NCI-H2081 (cell line): Measurements from ENCODE around the gene GOLGA6D.
"Not testable (repeated sequence)": the region's sequence is repeated elsewhere in the genome, so short reads cannot be mapped to it uniquely, and the experiment has no call there.

Experiments
- DNase-seq, 2 experiments: peaks; one replicate each; lab custom pipeline; 2025; lab: John Stamatoyannopoulos, UW

GOLGA6D gene

DNA sequence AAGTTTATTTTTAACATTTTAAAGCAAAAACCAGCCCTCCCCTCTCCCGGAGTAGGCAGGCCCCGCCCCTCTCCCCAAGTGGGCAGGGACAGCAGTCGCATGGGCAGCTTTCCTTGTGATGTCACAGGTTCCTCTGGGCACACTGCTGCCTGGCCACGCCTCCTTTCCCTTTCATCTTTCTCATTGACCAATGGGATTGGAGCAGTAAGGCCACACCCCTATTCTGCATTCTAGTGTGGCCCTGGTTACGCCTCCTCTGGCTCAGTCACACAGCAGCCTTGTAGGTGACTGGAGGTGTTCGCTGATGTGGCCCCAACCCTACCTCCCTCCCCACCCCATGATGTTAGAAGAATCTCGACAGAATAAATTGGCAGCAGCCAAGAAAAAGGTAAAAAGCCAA, at the start of gene GOLGA6D:
GOLGA6D (plus strand) TSS at position 264 of the 400 bp plus-strand sequence; CDS start at position 305, 41 bp downstream.
- not testable (repeated sequence) for DNase-seq

DNA sequence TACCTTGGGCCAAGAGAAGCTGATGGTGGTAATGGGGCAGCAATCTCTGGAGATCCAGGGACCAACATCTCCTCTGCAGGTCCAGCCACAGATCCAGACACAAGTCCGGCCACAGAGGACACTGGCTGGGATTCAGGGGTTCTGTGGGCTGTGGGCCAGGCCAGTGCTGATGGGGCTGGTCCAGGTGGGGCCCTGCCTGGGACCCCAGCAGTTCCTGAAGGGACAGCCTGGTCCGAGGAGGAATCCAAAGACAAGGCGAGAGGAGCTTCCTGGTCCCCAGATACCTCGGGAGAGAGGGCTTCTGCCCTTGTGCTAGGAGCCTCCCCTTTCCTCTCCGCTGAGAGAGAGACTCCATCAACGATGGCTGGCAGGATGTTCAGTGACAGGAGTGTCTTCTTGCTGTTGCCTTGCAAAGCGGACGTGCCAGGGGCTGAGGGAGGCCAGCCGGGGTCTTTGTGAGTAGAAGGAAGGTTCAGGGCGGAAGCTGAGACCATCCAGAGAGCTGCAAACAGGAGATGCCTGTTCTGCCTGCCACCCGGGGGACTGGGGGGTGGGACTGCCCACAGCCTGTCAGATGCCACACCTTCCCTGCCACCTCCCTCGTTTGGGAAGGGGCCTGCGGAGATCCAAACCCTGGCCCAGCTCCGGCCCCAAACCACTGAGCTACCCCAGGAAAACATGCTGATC, 49.0 kb upstream of the GOLGA6D start:
- no peak for DNase-seq

- DNase-seq = no peak
These were observed 48.3 kb upstream of the GOLGA6D start for GRCh38 chr15:75234191-75234810.

DNA sequence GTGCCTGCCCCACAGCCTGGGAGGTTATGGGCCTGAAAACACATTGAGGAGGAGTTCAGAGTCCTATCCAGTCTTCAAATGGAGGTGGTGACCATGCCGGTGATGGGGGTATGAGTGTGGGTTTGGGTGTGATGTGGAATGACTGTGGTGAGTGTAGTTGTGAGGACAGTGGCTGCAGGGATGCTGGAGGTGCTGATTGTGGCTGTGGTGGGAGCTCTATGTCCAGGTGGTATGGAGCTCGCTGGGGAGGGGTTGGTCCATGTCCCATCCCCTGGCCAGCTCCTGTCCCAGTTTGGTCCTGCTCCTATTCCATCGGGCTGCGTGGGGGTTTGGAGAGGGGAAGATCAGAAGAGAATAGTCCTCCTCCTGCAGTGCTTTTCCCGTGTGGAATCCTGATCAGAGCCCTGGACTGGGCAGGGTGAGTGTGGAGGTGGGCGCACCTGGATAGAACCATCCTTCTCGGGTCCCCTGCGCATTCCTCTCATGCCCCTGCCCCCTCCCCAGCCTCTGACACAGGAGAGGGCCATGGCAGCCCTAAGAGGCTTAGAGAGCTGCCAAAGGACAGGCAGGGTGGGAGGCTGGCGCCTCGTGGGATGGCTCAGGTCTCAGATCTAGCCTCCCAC, 47.5 kb upstream of the GOLGA6D start:
- no peak for DNase-seq

DNA sequence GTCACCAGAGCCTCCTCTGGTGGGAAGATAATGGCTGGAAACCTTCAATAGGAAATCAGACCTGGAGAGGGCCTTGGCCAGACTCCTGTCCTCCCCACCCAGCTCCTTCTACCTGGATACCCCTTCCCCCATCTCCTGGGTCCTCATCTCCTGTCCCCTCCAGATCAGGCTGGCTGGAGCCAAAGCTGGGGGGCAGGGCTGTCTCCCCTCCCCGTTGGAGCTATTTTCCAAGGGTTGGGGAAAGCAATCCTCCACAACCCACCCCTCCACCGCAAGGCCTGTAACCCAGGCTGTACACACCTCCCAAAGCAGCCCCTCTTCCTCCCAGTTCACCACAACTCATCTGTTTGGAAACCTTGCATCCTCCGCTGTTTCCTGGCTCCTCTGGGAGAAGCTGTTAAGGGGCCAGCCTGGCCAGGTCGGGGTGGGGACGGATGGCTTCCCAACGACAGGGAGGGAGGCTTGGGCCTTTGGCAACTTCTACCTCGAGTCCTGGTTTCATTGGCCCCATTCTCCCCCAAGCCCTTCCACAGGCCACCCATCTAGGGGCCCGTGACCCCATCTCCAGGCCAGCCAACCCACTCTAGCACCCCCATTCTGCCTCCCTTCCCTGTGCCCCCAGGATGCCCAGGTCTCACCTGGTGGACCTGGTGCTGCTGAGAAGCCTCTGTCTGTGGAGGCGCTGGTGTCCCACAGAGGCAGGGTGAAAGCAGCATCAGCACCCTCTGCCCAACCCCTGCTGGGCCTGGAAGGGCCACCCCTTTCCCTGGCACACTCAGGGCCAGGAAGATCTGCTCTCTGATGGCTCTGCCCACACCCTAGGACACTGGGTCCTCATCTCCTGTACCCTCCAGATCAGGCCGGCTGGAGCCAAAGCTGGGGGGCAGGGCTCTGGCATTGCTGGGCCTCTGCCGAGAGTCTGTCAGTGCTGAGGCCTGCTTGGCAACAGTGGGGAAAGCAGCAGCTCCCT, 46.6 kb upstream of the GOLGA6D start:
- DNase-seq = no peak

GRCh38 chr15:75237316-75237982, 45.2 kb upstream of the GOLGA6D start:
- no peak for DNase-seq

DNA sequence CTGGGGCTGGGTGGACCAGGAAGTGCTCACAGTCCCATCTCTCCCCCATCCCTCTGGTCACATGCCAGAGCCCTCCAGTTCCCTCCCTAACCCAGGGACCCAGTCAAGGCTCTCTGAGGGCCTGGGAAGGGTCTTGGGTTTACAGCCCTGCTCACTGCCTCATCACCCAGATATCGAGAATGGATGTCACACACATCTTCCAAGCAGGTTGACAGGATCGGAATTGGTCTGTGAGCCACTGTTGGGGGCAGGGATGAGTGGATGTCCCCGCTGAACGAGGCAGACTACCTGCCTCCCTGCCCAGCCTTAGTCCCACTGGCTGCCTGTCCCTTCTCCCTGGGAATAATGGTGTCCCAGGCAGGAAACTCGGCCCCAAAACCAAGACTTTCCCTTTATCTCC, 44.5 kb upstream of the GOLGA6D start:
- no peak for DNase-seq

- not testable (repeated sequence) for DNase-seq
These were observed 36.9 kb upstream of the GOLGA6D start for GRCh38 chr15:75245741-75246140.

DNA sequence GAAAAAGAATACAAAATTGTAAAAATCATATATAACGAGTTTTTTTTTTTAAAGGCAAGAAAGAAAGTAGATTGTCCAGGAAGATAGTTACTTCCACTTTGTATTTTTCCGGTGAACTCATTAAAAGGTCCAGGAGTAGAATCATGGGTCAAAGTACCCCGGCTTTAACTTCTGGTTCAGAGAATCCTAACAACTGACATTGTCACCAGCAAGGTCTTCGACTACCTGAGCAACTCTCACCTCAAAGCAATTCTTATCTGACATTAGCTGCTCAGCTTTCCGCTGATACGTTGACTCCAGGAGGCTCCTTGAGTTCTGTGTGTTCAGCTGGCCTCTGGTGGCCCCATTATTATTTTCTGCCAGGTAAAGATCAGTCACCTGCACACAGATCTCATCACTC, 33.6 kb upstream of the GOLGA6D start:
- peak in 1 of 2 experiments; percentile 40 for DNase-seq

DNA sequence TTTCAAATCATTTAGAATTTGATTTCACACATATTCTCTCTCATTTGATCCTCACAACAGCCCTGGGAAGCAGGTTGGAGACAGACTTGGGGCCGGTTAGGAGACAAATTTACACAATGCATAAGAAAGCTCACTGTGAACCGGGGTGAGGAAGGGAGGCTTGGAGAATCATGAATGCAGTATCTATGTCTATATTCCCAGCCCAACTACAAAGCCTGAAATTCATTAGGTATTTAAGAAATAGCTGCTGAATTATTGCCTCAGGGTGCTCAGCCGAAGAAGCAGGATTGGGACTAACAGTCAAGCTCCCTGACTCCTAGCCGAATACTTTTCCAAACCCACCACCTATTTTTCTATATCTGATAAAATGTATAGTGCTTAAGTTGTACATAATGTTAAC, 32.9 kb upstream of the GOLGA6D start:
- no peak for DNase-seq

- DNase-seq = not testable (repeated sequence)
These were observed 31.3 kb upstream of the GOLGA6D start for GRCh38 chr15:75251343-75251742.

DNA sequence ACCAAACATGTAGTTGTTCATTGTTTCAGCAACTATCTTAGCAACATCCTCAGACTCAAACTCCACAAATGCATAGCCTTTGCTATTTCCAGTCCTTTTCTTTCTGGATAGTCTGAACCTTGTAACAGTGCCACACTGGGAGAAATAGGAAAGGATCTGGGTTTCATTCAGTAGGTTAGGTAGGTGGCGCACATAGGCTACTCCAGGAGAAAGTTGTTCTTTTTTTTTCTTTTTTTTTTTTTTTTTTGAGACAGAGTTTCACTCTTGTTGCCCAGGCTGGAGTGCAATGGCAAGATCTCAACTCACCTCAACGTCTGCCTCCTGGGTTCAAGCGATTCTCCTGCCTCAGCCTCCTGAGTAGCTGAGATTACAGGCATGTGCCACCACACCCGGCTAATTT, 30.4 kb upstream of the GOLGA6D start:
- not testable (repeated sequence) for DNase-seq

GRCh38 chr15:75258034-75258433, 24.6 kb upstream of the GOLGA6D start, which contains the start of gene GOLGA6C:
Gene GOLGA6C (plus strand): TSS chr15:75258334. CDS start chr15:75258599, 265 bp downstream.
- not testable (repeated sequence) for DNase-seq

GRCh38 chr15:75258620-75259343, 23.9 kb upstream of the GOLGA6D start:
- not testable (repeated sequence) for DNase-seq

GRCh38 chr15:75259873-75260272, 22.8 kb upstream of the GOLGA6D start:
- DNase-seq = not testable (repeated sequence)

DNA sequence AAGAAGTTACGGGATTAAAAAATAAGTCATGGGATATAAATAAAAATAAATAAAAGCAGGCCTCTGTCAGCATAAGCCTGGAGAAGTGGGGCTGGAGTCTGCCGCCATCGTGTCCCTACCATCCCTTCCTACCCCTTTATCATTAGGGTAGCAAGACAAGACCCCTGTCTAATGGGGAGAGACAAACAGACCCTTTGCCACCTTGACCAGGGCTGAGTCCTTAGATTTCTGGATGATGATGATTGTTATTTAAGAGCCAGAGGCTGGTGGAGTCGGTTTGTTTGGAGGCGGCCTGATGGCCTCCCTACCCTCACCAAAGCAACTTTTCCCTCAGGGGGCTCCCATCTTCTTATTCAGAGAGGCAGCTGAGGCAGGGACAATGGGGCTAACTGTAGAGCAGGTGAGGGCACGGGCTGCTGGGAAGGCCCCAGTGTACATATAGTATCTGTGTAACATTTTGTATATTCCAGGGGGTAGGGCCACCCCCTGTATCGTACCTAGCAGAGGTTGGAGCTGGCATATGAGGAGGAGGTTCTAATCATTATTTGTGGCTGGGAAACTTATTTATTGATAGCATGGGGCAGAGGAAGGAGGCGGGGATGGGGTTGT, 8.8 kb upstream of the GOLGA6D start:
- not testable (repeated sequence) for DNase-seq

GRCh38 chr15:75274509-75275107, 8.0 kb upstream of the GOLGA6D start:
- DNase-seq = not testable (repeated sequence)

- DNase-seq = not testable (repeated sequence)
These were observed 7.0 kb upstream of the GOLGA6D start for GRCh38 chr15:75275617-75276016.

GRCh38 chr15:75278497-75278896, 4.1 kb upstream of the GOLGA6D start:
- not testable (repeated sequence) for DNase-seq

DNA sequence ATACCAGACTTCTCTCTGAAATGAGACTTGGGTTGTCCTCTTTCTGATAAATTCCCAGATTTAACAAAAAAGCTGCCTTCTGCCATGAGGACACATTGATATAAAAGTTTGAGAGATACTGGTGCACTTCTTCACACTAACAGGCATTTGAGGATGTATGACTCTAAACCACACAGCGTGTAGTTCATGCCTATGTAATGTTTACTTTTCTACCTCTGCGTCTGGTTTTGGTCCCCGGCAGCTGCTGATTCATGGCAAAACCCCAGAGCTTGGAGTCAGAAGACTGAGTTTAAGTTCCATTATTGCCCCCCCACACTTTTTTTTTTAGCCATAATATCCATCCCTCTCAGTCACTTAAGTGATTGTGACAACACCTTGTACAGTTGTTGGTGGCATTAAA, 1.5 kb downstream of the GOLGA6D start:
- DNase-seq = not testable (repeated sequence)
